GM12801 (cell line): ENCODE measurements around the gene ACLY.

ENCODE experiments used
- TF ChIP-seq, protein P1 (sequence below): IDR thresholded peaks from one replicate; pipeline ENCODE4 v1.5.1; 2011; ENCODE audit warnings: control low read depth; ENCODE audit not compliant: insufficient read length; ENCODE audit errors: extremely low read depth

ACLY gene

DNA sequence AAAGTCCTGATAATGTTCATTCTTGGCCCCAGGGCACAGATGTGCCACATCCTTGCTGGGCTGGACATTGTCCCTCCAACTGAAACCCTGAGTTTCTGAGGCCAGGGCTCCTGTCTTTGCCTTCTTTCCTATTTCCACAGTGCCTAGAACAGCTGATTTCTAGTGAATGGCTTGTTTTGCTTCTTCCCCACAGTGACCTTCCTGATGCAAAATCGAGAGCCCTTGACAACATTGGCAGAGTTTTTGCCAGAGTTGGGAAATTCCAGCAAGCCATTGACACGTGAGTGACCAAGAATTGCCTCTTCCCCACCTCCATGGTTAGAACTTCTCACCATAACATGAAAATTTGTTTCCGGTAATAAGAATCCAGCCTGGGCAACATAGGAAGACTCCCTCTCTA lies 26.2 kb upstream of the ACLY start:
- TF ChIP-seq, protein P1, sequence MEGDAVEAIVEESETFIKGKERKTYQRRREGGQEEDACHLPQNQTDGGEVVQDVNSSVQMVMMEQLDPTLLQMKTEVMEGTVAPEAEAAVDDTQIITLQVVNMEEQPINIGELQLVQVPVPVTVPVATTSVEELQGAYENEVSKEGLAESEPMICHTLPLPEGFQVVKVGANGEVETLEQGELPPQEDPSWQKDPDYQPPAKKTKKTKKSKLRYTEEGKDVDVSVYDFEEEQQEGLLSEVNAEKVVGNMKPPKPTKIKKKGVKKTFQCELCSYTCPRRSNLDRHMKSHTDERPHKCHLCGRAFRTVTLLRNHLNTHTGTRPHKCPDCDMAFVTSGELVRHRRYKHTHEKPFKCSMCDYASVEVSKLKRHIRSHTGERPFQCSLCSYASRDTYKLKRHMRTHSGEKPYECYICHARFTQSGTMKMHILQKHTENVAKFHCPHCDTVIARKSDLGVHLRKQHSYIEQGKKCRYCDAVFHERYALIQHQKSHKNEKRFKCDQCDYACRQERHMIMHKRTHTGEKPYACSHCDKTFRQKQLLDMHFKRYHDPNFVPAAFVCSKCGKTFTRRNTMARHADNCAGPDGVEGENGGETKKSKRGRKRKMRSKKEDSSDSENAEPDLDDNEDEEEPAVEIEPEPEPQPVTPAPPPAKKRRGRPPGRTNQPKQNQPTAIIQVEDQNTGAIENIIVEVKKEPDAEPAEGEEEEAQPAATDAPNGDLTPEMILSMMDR, result no peak

DNA sequence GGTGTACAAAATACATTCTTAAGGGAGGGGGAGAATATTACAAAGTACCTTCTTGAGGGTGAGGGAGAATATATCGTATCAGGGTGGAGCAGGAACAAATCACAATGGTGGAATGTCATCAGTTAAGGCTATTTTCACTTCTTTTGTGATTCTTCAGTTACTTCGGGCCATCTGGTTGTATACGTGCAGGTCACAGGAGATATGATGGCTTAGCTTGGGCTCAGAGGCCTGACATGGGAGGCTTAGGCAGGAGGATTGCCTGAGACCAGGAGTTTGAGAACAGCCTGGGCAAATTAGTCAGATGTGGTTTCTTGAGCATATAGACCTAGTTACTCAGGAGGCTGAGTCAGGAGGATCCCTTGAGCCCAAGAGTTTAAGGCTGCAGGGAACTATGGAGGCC lies 24.7 kb upstream of the ACLY start:
- TF ChIP-seq, protein P1, result no peak

DNA sequence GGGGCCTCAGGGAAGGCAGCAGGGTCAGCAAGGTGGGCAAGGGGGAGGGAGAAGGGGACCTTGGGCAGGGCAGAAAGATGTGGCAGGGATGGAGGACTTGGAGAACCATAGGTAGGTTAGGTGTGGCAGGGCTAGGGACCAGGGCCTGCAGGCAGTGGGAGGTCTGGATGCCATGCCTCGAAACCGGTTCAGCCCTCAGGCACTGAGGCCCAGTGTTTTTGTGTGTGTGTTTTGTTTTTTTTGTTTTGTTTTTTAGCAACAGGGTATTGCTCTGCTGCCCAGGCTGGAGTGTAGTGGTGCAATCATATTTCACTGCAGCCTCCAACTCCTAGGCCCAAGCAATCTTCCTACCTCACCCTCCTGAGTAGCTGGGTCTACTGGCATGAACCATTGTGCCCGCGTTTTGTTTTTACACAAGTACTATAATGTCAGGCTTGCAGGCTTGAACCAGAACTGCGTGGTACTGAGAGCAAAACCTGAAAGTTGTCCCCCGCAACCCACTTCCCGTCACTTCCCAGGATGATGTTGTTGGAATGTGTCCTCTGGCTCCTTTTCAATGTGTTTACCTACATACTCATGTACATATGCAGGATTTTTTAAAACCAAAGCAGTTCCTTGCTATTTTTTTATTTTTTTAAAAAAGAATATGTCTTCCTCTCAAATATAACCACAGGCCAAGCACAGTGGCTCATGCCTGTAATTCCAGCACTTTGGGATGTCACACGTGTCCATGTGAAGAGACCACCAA lies 24.0 kb upstream of the ACLY start:
- TF ChIP-seq, protein P1, result no peak

DNA sequence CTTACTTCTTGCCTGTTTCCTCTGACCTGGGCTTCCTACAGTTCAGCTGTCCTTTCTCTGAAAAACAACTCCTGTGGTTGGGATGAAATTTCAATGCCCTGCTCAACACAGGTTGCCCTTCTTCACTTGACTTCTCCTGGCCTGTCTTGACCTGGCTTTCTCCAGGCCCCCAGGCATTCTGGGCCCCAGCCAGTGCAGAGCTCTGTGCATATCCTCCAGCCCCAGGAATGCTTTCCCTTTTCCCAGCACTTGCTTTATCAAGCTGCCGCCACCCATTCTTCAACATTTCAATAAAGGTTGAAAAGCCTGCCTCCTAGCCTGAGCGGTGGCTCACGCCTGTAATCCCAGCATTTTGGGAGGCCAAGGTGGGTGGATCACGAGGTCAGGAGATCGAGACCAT lies 22.4 kb upstream of the ACLY start:
- TF ChIP-seq, protein P1, result no peak

DNA sequence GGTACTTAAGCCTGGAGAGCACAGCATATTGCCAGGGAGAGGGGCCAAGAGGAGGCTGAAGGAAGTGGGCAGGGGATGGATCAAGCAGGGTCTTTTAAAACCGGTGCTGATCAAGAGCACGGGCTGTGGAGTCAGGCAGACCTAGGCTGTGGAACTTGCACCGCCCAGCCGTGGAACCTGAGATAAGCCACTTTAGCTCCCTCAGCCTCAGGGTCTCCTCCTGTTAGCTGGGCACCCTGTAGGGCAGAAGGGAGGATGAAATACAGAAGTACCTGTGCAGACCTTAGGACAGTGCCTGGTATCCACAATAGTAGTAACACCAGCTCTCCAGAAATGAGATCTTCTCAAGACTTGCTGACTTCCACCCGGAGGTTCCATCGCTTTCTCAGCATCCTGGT lies 20.9 kb upstream of the ACLY start:
- TF ChIP-seq, protein P1, result no peak

DNA sequence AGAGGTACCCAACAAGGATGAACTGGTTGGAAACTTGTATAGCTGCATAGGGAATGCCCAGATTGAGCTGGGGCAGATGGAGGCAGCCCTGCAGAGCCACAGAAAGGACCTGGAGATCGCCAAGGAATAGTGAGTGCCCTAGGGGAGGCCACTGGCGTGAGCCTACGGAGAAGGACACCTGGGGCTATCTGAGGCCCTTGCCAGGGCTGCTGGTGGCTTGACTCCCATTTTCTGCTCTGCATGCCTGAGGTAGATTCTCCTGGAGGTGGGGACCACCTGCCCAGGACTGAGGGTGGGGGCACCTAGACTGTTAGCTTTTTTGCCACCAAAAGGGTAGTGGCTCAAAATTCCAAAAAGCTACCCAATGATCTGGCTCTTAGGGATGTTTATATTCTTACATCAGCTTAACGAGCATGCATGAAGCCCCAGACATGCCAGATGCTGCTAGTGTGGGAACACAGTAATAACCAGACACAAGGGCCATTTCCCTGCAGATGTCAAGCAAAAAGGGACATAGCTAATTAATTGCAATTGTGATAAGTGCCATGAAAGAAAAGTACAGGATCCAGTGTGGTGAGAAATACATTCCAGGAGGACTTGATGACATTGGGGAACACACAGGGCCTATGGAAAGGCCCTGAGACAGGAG lies 20.4 kb upstream of the ACLY start:
- TF ChIP-seq, protein P1, result no peak

DNA sequence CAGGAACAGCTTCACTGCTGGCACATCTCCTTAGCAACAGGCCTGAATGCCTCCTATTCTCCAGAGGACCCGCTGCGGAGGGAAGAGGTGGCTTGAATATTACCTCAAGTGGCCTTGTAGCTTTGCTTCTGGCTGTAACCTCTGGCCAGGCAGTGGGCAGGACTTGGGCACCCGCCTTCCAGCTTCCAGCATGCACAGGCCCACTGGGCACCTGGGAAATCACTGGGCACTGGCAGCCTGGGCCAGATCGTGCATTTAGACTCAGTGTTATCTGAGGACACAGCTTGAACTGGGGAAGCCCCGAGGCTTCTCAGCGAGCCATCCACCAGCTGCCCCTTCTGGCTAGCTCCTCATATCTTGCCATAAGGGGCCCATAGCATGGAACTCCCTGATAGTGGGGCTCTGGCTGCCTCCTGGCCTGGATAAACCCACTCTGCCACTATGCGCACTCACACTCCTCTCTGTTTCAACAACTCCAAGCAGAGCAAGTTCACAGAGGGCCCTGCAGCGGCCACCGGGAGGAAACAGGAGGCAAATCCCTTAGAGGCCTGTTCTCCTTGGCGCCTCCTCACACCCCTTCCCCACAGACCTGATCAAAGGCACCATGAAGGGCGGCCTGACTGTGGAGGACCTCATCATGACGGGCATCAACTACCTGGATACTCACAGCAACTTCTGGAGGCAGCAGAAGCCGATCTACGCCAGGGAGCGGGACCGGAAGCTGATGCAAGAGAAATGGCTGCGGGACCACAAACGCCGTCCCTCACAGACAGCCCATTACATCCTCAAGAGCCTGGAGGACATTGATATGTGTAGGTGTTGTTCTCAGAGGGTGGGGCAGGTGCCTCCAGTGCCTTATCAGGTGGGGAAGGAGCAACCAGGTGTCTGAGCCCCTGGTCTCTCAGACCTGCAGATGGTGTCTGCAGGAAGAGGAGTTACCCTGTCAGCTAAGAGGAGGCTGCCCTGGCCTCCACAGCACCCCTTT lies 19.5 kb upstream of the ACLY start:
- TF ChIP-seq, protein P1, result no peak
